ENCODE results near the gene FAM32A. TPM values are rescaled to one million over a fixed set of nuclear protein-coding genes. Genes with fewer than 3 reads are reported as not detected.

FAM32A gene
- total RNA-seq, 2 donors from 2014 or later, result 29.6 to 44.5 TPM

DNA sequence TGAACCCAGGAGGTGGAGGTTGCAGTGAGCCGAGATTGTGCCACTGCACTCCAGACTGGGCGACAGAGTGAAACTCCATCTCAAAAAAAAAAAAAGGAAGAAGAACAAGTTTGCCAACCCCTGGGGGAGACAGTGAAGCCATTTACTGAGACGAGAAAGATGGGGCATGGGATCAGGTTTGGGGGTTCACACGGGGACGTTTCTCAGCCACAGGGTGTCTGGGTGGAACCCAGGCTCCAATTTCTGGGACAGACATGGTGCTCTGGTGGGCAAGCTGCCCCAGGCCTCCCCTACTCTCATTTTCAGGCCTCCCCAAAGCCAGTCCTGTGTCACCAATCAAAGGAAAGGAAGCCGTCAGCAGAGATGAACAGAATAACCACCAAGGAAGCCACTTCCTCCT is 28.3 kb upstream of the FAM32A start:
- no peak overlapping the region for H3K27ac ChIP-seq
- H3K36me3 ChIP-seq (replicated peaks in 1 of 2; ENCODE audit: insufficient read depth in 1 of 2, low read depth in 2 of 2), result no peaks in the 10 kb centered on the region
- intact Hi-C loops (cut with DNase I), result no loop called here
- WGBS, 2 donors, result 75 to 76% methylated on average over 6 of the region's 6 CpGs
- no peak overlapping the region for H3K4me3 ChIP-seq
- H3K9me3 ChIP-seq, result no peaks in the 10 kb centered on the region
- ATAC-seq (no peak), DNase-seq (no peak)
- H3K27me3 ChIP-seq, result no peaks in the 10 kb centered on the region
- TF ChIP-seq POLR2A (IDR thresholded peaks at IDR 0.05), result no peak
- TF ChIP-seq, protein P1, sequence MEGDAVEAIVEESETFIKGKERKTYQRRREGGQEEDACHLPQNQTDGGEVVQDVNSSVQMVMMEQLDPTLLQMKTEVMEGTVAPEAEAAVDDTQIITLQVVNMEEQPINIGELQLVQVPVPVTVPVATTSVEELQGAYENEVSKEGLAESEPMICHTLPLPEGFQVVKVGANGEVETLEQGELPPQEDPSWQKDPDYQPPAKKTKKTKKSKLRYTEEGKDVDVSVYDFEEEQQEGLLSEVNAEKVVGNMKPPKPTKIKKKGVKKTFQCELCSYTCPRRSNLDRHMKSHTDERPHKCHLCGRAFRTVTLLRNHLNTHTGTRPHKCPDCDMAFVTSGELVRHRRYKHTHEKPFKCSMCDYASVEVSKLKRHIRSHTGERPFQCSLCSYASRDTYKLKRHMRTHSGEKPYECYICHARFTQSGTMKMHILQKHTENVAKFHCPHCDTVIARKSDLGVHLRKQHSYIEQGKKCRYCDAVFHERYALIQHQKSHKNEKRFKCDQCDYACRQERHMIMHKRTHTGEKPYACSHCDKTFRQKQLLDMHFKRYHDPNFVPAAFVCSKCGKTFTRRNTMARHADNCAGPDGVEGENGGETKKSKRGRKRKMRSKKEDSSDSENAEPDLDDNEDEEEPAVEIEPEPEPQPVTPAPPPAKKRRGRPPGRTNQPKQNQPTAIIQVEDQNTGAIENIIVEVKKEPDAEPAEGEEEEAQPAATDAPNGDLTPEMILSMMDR (IDR thresholded peaks at IDR 0.05), result no peak
- H3K4me1 ChIP-seq, result no peaks in the 10 kb centered on the region

DNA sequence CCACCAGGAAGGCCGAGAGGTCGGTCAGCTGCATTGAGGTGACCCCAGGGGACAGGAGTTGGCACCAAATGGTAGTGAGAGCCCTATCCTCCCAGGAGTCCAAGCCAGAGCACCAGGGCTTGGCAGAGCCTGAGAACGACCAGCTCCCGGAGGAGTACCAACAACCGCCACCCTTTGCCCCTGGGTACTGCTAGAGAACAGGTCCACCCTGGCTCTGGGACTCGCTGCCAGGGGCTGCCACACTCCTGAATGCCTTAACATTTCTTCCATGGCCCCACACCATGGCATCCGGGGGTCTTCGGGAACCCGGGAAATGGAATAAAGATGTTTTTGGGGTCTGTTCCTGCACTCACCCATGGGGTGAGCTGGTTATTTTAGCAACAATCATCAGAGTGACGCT is 27.6 kb upstream of the FAM32A start:
- Histone ChIP-seq H3K4me1 (no peaks in the 10 kb centered on the region), H3K27ac (no peak overlapping the region), H3K4me3 (no peak overlapping the region), H3K36me3 (replicated peaks in 1 of 2; ENCODE audit: insufficient read depth in 1 of 2, low read depth in 2 of 2) (no peaks in the 10 kb centered on the region), H3K27me3 (no peaks in the 10 kb centered on the region), H3K9me3 (no peaks in the 10 kb centered on the region)
- intact Hi-C loops (cut with DNase I), result no loop called here
- ATAC-seq (no peak), DNase-seq (no peak)
- WGBS, 2 donors, result 84 to 92% methylated on average over 7 to 10 of the region's 10 CpGs
- TF ChIP-seq POLR2A (IDR thresholded peaks at IDR 0.05), result no peak
- TF ChIP-seq, protein P1 (IDR thresholded peaks at IDR 0.05), result no peak

DNA sequence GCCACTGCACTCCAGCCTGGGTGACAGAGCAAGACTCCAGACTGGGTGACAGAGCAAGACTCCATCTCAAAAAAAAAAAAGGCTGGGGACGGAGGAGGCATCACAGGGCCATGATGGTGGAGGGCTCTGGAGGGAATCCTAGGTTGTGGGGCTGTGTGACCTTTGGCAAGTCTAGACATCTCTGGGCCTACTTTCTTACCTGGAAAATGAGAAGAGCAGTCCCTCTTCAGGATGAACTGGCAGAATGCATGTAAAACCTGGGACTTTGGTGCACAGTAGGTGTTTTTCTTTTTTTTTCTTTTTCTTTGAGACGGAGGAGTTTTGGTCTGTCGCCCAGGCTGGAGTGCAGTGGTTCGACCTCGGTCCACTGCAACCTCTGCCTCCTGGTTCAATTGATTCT is 25.6 kb upstream of the FAM32A start:
- Histone ChIP-seq H3K4me3 (no peak overlapping the region), H3K27ac (no peak overlapping the region), H3K36me3 (replicated peaks in 1 of 2; ENCODE audit: insufficient read depth in 1 of 2, low read depth in 2 of 2) (no peaks in the 10 kb centered on the region), H3K9me3 (no peaks in the 10 kb centered on the region), H3K4me1 (no peaks in the 10 kb centered on the region), H3K27me3 (no peaks in the 10 kb centered on the region)
- TF ChIP-seq, protein P1 (IDR thresholded peaks at IDR 0.05), result no peak
- TF ChIP-seq POLR2A (IDR thresholded peaks at IDR 0.05), result no peak
- no peak for ATAC-seq
- intact Hi-C loops (cut with DNase I), result no loop called here
- DNase-seq, result no peak
- 86 to 92% methylated on average over 5 of the region's 5 CpGs for WGBS, 2 donors

DNA sequence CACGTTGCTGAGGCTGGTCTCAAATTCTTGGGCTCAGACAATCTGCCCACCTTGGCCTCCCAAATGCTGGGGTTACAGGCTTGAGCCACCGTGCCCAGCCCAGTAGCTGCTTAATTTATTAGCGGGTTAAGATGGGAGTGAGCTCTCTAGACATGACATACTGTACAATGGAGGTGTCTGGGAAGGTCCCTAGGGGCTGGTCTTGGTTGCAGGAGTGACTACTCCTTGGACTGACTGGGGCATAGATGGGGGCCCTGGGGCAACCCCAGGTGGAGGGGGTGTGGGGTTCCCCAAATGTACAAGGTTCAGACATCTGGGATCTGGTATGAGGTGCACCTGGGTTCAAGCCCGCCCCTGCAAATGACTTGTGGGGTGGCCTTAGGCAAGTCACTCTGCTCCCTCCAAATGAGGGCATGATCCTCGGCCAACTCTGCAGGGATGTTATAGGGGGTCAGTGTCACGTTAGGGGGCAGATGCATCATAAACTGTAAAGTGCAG is 24.7 kb upstream of the FAM32A start:
- Histone ChIP-seq H3K4me1 (no peaks in the 10 kb centered on the region), H3K9me3 (no peaks in the 10 kb centered on the region), H3K4me3 (no peak overlapping the region), H3K27me3 (no peaks in the 10 kb centered on the region), H3K36me3 (replicated peaks in 1 of 2; ENCODE audit: insufficient read depth in 1 of 2, low read depth in 2 of 2) (no peaks in the 10 kb centered on the region), H3K27ac (no peak overlapping the region)
- intact Hi-C loops (cut with DNase I), result no loop called here
- no peak for DNase-seq
- WGBS, 2 donors, result 61 to 66% methylated on average over 4 to 6 of the region's 6 CpGs
- no peak for ATAC-seq
- TF ChIP-seq, protein P1 (IDR thresholded peaks at IDR 0.05), result no peak
- no peak for TF ChIP-seq POLR2A (IDR thresholded peaks at IDR 0.05)

DNA sequence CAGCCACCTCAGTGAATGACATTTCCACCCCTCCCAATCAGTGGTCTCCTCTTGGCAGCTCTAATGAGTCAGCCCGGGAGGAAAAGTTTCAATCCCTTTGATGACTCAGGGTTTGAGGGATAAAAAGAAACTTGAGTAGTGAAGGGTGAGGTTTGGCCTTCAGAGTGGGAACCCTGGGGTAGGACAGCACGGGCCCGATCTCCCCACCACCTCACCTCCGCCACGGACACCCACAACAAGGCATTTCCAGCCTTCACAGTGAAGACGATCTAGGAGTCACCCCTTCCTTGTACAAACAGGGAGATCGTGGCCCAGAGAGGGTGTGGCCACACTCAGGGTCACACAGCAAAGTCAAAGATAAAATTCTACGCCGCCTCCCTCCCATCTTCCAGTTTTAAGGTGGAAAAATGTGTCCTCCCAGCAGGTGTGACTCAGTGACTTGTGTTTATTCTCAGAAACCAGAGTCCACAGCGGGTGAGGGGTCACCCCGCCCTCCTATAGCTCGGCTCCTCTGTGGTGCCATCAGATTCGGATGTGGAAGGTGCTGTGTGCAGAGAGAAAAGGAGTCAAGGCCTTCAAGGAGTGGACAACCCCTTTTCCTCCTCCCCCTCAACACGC is 24.2 kb upstream of the FAM32A start:
- intact Hi-C loops (cut with DNase I), result no loop called here
- DNase-seq, result no peak
- no peak for TF ChIP-seq POLR2A (IDR thresholded peaks at IDR 0.05)
- TF ChIP-seq, protein P1 (IDR thresholded peaks at IDR 0.05), result no peak
- ATAC-seq, result no peak
- WGBS, 2 donors, result 58 to 67% methylated on average over 14 of the region's 14 CpGs
- H3K36me3 ChIP-seq (replicated peaks in 1 of 2; ENCODE audit: insufficient read depth in 1 of 2, low read depth in 2 of 2), result no peaks in the 10 kb centered on the region
- H3K4me1 ChIP-seq, result no peaks in the 10 kb centered on the region
- no peaks in the 10 kb centered on the region for H3K9me3 ChIP-seq
- no peak overlapping the region for H3K27ac ChIP-seq
- no peak overlapping the region for H3K4me3 ChIP-seq
- H3K27me3 ChIP-seq, result no peaks in the 10 kb centered on the region

All from body of pancreas (tissue), 4 donors.